ENCODE measurements around the gene MMP23B. TPM values are rescaled to one million over a fixed set of nuclear protein-coding genes. Genes with fewer than 3 reads are reported as not detected.

Gene MMP23B
- total RNA-seq, 2 experiments from 2014 or later: 0.64 to 0.99 TPM

Other genes with a start within 250 kb of the MMP23B start
- gene CCNL2, start 232.8 kb upstream of the MMP23B start, total RNA-seq: 100 to 1,000 TPM in 1 of 2 experiments, 10 to 100 TPM in 1; 97.7 to 108 TPM
- 100 to 1,000 TPM; 103 to 107 TPM for gene MRPL20, start 224.9 kb upstream of the MMP23B start, total RNA-seq
- not detected for gene ANKRD65, start 210.9 kb upstream of the MMP23B start, total RNA-seq
- under 1 TPM; 0.72 to 0.74 TPM for gene VWA1, start 196.5 kb upstream of the MMP23B start, total RNA-seq
- gene ATAD3C, start 182.5 kb upstream of the MMP23B start, total RNA-seq: under 1 TPM; 0.42 to 0.57 TPM
- gene ATAD3B, start 160.4 kb upstream of the MMP23B start, total RNA-seq: 10 to 100 TPM; 32.7 to 38.7 TPM
- gene ATAD3A, start 120.0 kb upstream of the MMP23B start, total RNA-seq: 10 to 100 TPM; 39.4 to 41.0 TPM
- not detected for gene TMEM240, start 91.5 kb upstream of the MMP23B start, total RNA-seq
- gene SSU72, start 57.3 kb upstream of the MMP23B start, total RNA-seq: 10 to 100 TPM; 91.6 to 95.9 TPM
- 1 to 10 TPM in 1 of 2 experiments, under 1 TPM in 1; 0.94 to 1.2 TPM for gene FNDC10, start 32.0 kb upstream of the MMP23B start, total RNA-seq
- 10 to 100 TPM; 27.6 to 31.7 TPM for gene MIB2, start 16.7 kb upstream of the MMP23B start, total RNA-seq
- 10 to 100 TPM; 33.7 to 34.4 TPM for gene CDK11B, start 26.8 kb downstream of the MMP23B start, total RNA-seq
- gene SLC35E2B, start 60.6 kb downstream of the MMP23B start, total RNA-seq: 10 to 100 TPM; 21.9 to 25.6 TPM
- gene CDK11A, start 92.2 kb downstream of the MMP23B start, total RNA-seq: 10 to 100 TPM; 58.0 to 60.3 TPM
- 10 to 100 TPM; 42.1 to 43.6 TPM for gene NADK, start 146.3 kb downstream of the MMP23B start, total RNA-seq